ENCODE results near the gene XYLB. TPM values are rescaled to one million over a fixed set of nuclear protein-coding genes. Genes with fewer than 3 reads are reported as not detected.
"Not testable (repeated sequence)": the region's sequence is repeated elsewhere in the genome, so short reads cannot be mapped to it uniquely, and the experiment has no call there.

The XYLB gene
- total RNA-seq, 3 donors from 2014 or later (not counting 1 experiment from before 2014, with no cell fraction given): 1.6 to 3.7 (median 2.4) TPM

- WGBS (ENCODE audit: insufficient coverage): 90% methylated on average over 5 of the region's 5 CpGs
- H3K9me3 Mint-ChIP-seq: peaks cover 8 to 19% of the 10 kb centered on the region in 2 donors
- H3K4me1 ChIP-seq (ENCODE audit: control insufficient read depth, insufficient read depth, low read length); H3K27ac Mint-ChIP-seq; H3K36me3 ChIP-seq (ENCODE audit: control insufficient read depth, insufficient read depth, low read length); H3K27ac ChIP-seq (ENCODE audit: low read length); H3K4me3 Mint-ChIP-seq; H3K4me3 ChIP-seq (ENCODE audit: low read length); H3K36me3 Mint-ChIP-seq; DNase-seq; H3K27me3 Mint-ChIP-seq (ENCODE audit: low read depth in 2 of 2); intact Hi-C loops (cut with micrococcal nuclease); H3K4me1 Mint-ChIP-seq; ATAC-seq; H3K27me3 ChIP-seq (ENCODE audit: control insufficient read depth, insufficient read depth, low read length): not testable (repeated sequence)
- H3K9me3 ChIP-seq (ENCODE audit: control insufficient read depth, insufficient read depth, low read length): peaks cover 17% of the 10 kb centered on the region
Measured at GRCh38 chr3:38432871-38433658, 86.5 kb downstream of the XYLB start.

DNA sequence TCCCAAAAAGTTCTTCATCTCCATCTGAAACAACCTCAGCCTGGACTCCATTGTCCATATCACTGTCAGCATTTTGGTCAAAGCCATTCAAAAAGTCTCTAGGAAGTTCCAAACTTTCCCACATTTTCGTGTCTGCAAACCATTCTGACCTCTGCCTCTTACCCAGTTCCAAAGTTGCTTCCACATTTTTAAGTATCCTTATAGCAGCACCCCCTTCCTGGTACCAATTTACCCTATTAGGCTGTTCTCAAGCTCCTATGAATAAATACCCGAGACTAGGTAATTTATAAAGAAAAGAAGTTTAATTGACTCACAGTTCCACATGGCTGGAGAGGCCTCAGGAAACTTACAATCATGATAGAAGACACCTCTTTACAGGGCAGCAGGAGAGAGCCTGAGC lies 87.1 kb downstream of the XYLB start:
- peaks cover 8 to 19% of the 10 kb centered on the region in 2 donors for H3K9me3 Mint-ChIP-seq
- not testable (repeated sequence) for H3K4me1 ChIP-seq (ENCODE audit: control insufficient read depth, insufficient read depth, low read length); H3K4me1 Mint-ChIP-seq

DNA sequence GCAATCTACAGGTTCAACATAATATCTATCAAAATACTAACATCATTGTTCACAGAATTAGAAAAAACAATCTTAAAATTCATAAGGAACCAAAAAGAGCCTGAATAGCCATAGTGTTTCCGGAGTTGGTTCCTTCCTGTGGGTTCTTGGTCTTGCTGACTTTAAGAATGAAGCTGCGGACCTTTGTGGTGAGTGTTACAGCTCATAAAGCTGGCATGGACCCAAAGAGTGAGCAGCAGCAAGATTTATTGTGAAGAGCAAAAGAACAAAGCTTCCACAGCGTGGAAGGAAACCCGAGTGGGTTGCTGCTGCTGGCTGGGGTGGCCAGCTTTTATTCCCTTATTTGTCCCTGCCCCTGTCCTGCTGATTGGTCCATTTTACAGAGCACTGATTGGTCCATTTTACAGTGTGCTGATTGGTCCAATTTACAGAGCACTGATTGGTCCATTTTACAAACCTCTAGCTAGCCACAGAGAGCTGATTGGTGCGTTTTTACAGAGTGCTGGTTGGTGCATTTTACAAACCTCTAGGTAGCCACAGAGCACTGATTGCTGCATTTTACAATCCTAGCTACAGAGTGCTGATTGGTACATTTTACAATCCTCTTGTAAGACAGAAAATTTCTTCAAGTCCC lies 92.0 kb downstream of the XYLB start:
- not testable (repeated sequence) for H3K4me3 ChIP-seq (ENCODE audit: low read length)

More for the DNA sequence above, 87.1 kb downstream of the XYLB start:
- ATAC-seq; H3K27me3 ChIP-seq (ENCODE audit: control insufficient read depth, insufficient read depth, low read length); H3K36me3 ChIP-seq (ENCODE audit: control insufficient read depth, insufficient read depth, low read length); H3K4me3 ChIP-seq (ENCODE audit: low read length); H3K4me3 Mint-ChIP-seq; H3K36me3 Mint-ChIP-seq; H3K27me3 Mint-ChIP-seq (ENCODE audit: low read depth in 2 of 2); intact Hi-C loops (cut with micrococcal nuclease); H3K27ac ChIP-seq (ENCODE audit: low read length); H3K27ac Mint-ChIP-seq; DNase-seq: not testable (repeated sequence)
- peaks cover 17% of the 10 kb centered on the region for H3K9me3 ChIP-seq (ENCODE audit: control insufficient read depth, insufficient read depth, low read length)
- WGBS (ENCODE audit: insufficient coverage): 72% methylated on average over 1 of the region's 2 CpGs

DNA sequence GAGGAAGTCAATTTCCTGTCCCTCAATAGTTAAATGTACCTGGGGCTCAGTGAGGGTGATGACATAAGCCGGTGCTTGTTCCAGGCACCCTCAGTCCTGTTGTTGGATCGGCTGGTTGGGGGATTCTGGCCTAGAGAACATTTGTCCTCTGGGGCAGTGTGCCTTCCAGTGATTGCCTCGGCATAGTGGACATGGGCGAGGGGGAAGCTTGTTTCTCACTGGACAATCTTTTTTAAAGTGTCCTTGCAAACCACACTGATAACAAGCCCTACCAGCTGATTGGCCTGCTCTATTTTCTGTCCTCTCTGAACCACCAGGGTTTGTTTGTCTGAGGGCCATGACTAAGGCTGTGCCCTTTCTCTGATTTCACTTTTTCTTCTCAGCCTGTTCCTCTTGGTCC lies 96.6 kb downstream of the XYLB start:
- H3K27me3 Mint-ChIP-seq (ENCODE audit: low read depth in 2 of 2); H3K36me3 Mint-ChIP-seq; H3K4me1 Mint-ChIP-seq; DNase-seq; ATAC-seq; H3K36me3 ChIP-seq (ENCODE audit: control insufficient read depth, insufficient read depth, low read length); H3K27ac ChIP-seq (ENCODE audit: low read length); H3K27ac Mint-ChIP-seq; H3K27me3 ChIP-seq (ENCODE audit: control insufficient read depth, insufficient read depth, low read length); H3K9me3 ChIP-seq (ENCODE audit: control insufficient read depth, insufficient read depth, low read length); H3K4me3 ChIP-seq (ENCODE audit: low read length); H3K4me3 Mint-ChIP-seq; H3K4me1 ChIP-seq (ENCODE audit: control insufficient read depth, insufficient read depth, low read length); H3K9me3 Mint-ChIP-seq; intact Hi-C loops (cut with micrococcal nuclease): not testable (repeated sequence)
- WGBS (ENCODE audit: insufficient coverage): 87% methylated on average over 4 of the region's 4 CpGs

More for the DNA sequence above, 92.0 kb downstream of the XYLB start:
- H3K36me3 ChIP-seq (ENCODE audit: control insufficient read depth, insufficient read depth, low read length); H3K27me3 ChIP-seq (ENCODE audit: control insufficient read depth, insufficient read depth, low read length); intact Hi-C loops (cut with micrococcal nuclease); H3K27ac ChIP-seq (ENCODE audit: low read length); H3K4me1 Mint-ChIP-seq; H3K9me3 ChIP-seq (ENCODE audit: control insufficient read depth, insufficient read depth, low read length); H3K27ac Mint-ChIP-seq; H3K36me3 Mint-ChIP-seq; H3K27me3 Mint-ChIP-seq (ENCODE audit: low read depth in 2 of 2); H3K4me3 Mint-ChIP-seq: not testable (repeated sequence)
- peaks cover 11% of the 10 kb centered on the region for H3K4me1 ChIP-seq (ENCODE audit: control insufficient read depth, insufficient read depth, low read length)
- H3K9me3 Mint-ChIP-seq: peaks cover 5 to 16% of the 10 kb centered on the region in 2 donors
- ATAC-seq (peak in 1 of 3 donors; percentile 48), DNase-seq (peak in 1 of 2 donors; percentile 56)
- 15% methylated on average over 5 of the region's 5 CpGs for WGBS (ENCODE audit: insufficient coverage)

- Mint-ChIP-seq H3K9me3 (no peaks in the 10 kb centered on the region), H3K27me3 (ENCODE audit: low read depth in 2 of 2) (peaks cover 9 to 13% of the 10 kb centered on the region in 2 donors), H3K27ac (no peak overlapping the region), H3K36me3 (no peaks in the 10 kb centered on the region), H3K4me3 (no peak overlapping the region), H3K4me1 (no peaks in the 10 kb centered on the region)
- Histone ChIP-seq H3K27ac (ENCODE audit: low read length) (no peak overlapping the region), H3K4me3 (ENCODE audit: low read length) (no peak overlapping the region), H3K27me3 (ENCODE audit: control insufficient read depth, insufficient read depth, low read length) (no peaks in the 10 kb centered on the region), H3K4me1 (ENCODE audit: control insufficient read depth, insufficient read depth, low read length) (no peaks in the 10 kb centered on the region), H3K9me3 (ENCODE audit: control insufficient read depth, insufficient read depth, low read length) (no peaks in the 10 kb centered on the region), H3K36me3 (ENCODE audit: control insufficient read depth, insufficient read depth, low read length) (no peaks in the 10 kb centered on the region)
- intact Hi-C loops (cut with micrococcal nuclease): no loop called here
- 57% methylated on average over 1 of the region's 2 CpGs for WGBS (ENCODE audit: insufficient coverage)
- no peak for DNase-seq
- no peak for ATAC-seq
- no peak for TF ChIP-seq CTCF (IDR thresholded peaks at IDR 0.05)
Measured at GRCh38 chr3:38446085-38446686, 99.6 kb downstream of the XYLB start.
